Stimulated activated CD8-positive, alpha-beta memory T cell treated with anti-CD3 and anti-CD28 coated beads, Interleukin-4, amount 100 ng/mL, for 4 hours (primary cell): ENCODE data around the gene DHX29.
"Not testable (repeated sequence)": the region's sequence is repeated elsewhere in the genome, so short reads cannot be mapped to it uniquely, and the experiment has no call there.

Source experiments
- DNase-seq, 2 donors: peaks; one replicate each; pipeline ENCODE4 v3.0.0-alpha.2; 2020; ENCODE audit warnings: low read depth in 2 of 2, low spot score in 1 of 2

The DHX29 gene

DNA sequence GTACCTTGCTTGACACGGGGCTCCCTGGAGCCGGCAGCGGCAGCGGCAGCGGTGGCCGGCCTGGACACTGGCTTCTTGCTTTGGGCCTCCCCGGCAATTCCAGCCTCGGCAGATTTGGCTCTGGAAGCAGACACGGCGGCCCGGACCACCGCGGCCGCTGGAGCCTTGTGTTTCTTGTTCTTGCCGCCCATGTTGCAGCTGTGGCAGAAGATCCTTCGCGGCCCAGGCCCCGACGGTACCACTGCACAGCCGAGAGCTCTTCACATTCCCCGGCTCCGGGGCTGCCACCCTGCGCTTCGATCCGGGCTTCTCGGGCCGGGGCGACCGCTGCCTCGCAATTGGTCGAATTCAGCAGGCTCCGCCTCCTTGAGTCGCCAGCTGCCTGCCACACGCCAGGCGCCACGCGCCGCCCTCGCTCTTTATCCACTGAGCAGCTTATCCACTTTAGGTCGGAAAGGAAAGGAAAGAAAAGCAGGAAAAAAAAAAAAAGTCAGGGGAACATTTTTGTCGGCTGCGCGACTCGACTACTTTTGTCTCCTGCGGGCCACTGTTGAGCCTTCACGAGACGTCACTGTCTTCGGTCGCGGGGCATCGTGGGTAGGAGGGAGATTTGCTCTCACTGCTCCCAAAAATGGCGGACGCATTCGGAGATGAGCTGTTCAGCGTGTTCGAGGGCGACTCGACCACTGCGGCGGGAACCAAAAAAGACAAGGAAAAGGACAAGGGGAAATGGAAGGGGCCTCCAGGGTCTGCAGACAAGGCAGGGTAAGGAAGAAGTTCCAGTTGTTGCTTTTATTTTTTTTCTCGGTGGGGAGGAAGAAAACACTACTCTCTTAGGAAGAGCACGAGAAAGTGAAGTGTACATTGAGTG, at the start of gene DHX29, which contains the start of gene MTREX:
Gene DHX29 (minus strand): TSS at position 312 of the 871 bp plus-strand sequence. CDS start 121 bp downstream, at position 191.
Gene MTREX (plus strand): TSS at position 607 of the 871 bp plus-strand sequence. CDS start 25 bp downstream, at position 632.
- peak; percentile 72 to 74 for DNase-seq

GRCh38 chr5:55356896-55357295, 49.4 kb upstream of the DHX29 start:
- DNase-seq: no peak

DNA sequence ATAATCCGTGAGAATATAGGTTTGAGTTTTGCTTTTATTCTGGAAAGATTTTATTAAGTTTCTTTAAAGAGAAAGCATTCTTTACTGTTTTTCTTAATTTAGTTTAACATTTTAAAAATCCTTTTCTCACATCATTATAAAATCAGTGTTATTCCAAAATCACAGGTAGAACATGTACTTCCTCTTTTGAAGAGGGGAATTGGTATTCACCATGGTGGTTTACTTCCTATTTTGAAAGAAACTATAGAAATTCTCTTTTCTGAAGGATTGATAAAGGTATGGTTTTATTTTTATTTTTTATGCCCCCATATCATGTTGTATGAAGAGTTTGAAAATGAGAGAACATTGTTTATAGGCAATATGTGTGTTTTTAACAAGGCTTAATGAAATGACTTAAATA, 43.3 kb upstream of the DHX29 start:
- no peak for DNase-seq

DNA sequence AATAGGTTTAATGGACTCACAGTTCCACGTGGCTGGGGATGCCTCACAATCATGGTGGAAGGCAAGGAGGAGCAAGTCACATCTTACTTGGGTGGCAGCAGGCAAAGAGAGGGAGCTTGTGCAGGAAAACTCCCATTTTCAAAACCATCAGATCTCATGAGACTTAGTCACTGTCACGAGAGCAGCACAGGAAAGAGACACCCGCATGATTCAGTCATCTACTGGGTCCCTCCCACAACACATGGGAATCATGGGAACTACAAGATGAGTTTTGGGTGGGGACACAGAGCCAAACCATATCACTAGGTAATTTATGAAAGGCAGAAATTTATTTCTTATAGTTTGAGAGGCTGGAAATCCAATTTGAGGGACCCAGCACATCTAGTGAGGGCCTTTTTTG, 40.3 kb upstream of the DHX29 start:
- DNase-seq: no peak

DNA sequence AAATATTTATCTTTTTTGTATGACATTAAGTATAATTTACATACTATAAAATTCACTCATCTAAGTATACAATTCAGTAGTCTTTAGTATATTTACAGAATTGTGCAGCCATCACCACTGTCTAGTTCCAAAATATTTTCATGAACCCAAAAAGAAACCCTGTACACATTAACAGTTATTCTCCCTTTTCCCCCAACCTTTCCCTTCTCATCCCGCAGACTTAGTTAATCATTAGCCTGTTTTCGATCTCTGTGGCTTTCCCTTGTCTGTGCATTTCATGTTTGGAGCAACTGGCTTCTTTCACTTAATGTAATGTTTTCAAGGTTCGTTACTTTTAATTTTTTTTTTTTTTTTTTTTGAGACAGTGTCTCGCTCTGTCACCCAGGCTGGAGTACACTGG, 37.8 kb upstream of the DHX29 start:
- no peak for DNase-seq

DNA sequence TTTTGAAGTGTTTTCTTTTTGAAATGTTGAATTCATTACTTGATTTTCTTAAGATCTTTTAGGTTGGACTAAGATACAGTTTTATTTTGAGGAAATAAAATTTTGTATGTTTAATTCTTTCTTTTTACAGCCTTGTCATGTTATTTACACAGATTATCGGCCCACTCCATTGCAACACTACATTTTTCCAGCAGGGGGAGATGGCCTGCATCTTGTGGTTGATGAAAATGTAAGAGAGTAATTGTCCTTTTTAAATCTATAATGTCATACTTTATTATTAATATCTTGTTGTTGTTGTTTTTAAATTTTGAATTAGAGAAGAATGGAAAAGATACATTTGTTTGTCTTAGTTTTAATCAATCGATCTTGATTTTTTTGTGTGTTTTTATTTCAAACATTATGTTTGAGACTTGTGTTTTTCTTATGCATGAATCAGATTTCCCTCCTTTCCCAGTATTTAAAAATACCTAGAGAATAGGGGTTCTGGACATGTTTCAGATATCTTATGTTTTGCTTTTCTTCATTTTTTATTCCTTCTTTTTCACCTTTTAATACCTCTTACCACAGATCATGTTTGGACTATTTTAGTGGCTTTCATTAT, 37.0 kb upstream of the DHX29 start:
- peak; percentile 32 to 44 for DNase-seq

DNA sequence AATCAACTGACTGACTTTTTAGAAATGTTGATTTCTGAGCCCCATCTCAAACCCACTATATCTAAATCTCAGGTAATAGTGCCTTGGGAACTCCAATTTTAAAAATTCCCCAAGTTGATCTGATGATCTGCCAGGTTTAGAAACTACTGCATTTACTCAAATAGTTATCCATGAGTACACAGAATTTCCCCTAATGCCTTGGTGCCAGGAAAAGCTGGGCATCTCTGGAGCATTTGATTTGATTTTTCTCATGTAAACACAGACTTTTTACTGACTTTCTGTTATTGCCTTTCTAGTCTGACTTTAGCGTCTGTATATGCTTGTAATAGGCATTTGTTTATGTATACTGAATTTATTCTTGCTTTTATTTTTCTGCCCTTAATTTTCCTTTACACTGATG, 36.1 kb upstream of the DHX29 start:
- no peak for DNase-seq

DNA sequence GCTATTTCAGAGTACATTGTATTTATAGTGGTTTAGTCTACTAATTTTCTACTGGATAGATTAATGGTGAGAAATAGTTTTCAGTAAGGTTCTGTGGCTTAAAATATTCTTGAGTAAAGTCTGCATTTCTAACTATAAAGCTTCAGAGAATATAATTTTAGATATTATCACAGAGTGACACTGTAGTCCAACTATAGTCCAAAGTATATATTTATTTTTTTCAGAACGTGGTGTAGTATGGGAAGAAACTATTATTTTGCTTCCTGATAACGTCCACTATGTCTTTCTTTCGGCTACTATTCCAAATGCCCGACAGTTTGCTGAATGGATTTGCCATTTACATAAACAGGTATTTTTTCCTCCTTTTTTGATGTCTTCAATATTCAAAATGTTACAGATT, 35.6 kb upstream of the DHX29 start:
- DNase-seq: no peak

DNA sequence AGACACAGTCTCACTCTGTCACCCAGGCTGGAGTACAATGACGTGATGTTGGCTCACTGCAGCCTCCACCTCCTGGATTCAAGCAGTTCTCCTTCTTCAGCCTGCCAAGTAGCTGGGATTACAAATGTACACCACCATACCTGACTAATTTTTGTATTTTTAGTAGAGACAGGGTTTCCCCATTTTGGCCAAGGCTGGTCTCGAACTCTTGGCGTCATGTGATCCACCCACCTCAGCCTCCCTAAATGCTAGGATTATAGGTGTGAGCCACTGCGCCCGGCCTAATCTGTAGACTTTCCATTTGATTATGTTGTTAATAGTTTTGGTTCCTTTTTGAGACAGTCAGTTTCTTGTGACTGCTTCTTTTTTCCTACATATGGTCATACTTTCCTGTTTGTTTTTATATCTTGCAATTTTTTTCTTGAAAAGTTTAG, 31.3 kb upstream of the DHX29 start:
- DNase-seq: no peak

DNA sequence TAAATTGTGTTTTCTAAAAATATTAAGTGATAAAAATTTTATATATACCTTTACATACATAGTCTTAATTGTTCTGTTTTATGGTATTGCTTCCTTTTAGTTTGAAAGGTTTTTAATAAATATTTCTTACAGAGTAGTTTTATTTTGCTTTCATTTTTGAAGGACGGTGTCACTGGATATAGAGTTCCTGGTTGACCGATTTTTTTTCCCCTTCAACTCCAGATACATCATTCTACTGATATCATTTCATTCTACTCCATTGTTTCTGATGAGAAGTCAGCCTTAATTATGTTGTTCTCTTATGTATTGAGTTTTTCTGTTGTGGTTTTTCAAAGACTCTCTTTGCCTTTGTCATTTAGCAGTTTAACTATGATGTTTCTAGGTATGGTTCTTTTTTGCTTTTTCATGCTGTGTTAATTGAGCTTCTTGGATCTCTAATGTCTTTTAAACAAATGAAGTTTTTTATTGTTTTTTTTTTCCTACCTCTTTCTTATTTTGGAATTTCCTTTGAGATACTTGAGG, 30.7 kb upstream of the DHX29 start:
- no peak for DNase-seq

GRCh38 chr5:55333811-55334210, 26.3 kb upstream of the DHX29 start:
- no peak for DNase-seq

GRCh38 chr5:55333017-55333416, 25.5 kb upstream of the DHX29 start:
- DNase-seq: no peak

DNA sequence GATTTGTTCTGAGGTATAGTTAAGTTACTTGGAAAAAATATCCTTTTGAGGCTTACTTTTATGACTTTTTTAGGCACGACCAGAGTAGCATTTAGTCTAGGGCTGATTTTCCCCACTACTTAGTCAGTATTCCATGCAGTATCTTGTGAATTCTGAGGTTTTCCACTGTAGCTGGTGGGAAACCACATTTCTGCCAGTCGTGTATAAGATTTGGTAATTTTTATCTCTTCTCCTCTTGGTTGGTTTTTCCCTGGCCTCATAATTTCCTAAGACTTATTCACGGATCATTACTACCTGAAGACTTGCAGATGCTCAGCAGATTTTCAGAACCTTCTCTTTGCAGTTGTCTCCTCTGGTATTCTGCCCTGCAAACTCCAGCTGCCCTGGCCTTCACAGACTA, 23.8 kb upstream of the DHX29 start:
- no peak for DNase-seq

- DNase-seq: no peak
Observed at GRCh38 chr5:55327281-55327680, 19.8 kb upstream of the DHX29 start.

DNA sequence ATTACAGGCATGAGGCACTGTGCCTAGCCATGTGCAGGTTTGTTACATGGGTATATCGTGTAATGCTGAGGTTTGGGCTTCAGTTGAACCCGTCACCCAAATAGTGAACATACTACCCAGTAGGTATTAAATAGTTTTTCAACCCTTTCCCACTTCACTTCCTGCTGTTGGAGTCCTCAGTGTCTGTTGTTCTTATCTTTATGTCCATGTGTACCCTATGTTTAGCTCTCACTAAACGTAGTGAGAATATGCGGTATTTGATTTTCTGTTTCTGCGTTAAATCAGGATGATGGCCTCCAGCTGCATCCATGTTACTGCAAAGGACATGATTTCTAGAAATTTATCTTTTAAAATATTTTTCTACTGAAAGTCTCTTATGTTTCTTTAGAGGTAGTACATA, 18.1 kb upstream of the DHX29 start:
- no peak for DNase-seq

GRCh38 chr5:55324815-55325418, 17.4 kb upstream of the DHX29 start:
- no peak for DNase-seq

- DNase-seq: no peak
Observed at GRCh38 chr5:55324006-55324405, 16.5 kb upstream of the DHX29 start.

DNA sequence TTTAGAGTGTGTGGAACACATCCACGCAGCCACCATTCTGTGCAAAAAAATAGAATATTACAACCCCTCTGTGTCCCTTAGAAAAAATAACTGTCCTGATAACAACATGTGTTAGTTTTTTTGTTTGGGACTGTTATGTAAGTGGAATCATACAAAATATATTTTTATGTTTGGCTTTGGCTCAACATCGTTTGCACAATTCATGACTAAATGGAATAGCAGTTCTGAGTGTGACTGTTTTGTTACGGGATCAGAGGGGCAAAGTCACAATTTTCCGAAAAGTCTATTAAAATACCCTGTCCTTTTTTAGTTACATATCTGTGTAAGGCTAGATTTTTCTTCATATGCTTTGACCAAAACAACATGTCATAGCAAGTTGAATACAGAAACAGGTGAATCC, 13.1 kb upstream of the DHX29 start:
- DNase-seq: no peak

- no peak for DNase-seq
Observed at GRCh38 chr5:55319491-55319890, 12.0 kb upstream of the DHX29 start.

DNA sequence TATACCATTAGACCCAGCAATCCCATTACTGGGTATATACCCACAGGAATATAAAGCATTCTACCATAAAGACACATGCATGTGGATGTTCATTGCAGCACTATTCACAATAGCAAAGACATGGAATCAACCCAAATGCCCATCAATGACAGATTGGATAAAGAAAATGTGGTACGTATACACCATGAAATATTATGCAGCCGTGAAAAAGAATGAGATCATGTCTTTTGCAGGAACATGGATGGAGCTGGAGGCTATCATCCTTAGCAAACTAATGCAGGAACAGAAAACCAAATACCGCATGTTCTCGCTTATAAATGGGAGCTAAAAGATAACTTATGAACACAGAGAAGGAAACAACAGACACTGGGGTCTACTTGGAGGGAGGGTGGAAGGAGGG, 10.7 kb upstream of the DHX29 start:
- DNase-seq: not testable (repeated sequence)

- DNase-seq: no peak
Observed at GRCh38 chr5:55316837-55317236, 9.3 kb upstream of the DHX29 start.

- DNase-seq: no peak
Observed at GRCh38 chr5:55316289-55316688, 8.8 kb upstream of the DHX29 start.
